ENCODE measurements around the gene DNAH1.
A peak's percentile ranks its signal among the peaks of the same experiment; 100 is the strongest.

The DNAH1 gene

DNA sequence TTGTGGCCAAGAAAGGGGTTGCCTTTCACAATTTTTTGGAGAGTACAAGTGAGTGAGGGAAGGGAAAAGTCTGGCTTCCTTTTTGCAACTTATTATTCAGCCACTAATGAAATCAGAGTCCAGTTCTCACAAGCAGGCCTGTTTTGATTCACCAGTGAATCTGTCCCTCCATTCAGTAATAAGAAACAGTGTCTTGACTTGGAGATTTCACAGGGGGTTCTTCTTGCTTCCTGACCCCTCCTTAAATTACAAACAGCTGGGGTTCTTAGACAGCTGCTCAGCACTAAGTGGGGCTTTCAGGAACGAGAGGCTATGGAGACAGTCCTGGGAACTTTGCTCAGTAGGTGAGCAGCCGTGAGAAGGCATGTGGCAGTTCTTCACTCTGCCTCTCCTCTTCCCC lies 104.3 kb downstream of the DNAH1 start:
- H3K27ac ChIP-seq = no peak overlapping the region
- TF ChIP-seq CTCF (conservative IDR thresholded peaks at IDR 0.05) = no peak

DNA sequence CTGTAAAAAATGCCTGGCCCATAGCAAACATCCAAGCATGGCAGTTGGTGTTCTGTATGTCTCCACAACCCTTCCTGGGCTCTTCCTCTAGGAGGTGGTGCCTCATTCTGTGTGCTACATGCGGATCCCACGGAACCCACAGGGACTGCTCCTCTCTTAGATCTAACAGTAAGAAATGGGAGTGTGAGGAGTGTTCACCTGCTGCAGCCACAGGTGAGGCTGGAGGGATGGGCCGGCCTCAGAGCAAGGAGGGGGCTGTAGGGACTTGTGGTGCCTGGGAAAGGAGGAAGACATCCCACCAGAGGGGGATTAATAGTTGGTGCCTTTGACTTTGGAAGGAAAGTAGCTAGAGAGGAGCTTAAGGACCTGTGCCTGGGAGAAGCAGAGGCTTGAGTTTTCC lies 106.5 kb downstream of the DNAH1 start:
- no peak for TF ChIP-seq CTCF (conservative IDR thresholded peaks at IDR 0.05)
- no peak overlapping the region for H3K27ac ChIP-seq

DNA sequence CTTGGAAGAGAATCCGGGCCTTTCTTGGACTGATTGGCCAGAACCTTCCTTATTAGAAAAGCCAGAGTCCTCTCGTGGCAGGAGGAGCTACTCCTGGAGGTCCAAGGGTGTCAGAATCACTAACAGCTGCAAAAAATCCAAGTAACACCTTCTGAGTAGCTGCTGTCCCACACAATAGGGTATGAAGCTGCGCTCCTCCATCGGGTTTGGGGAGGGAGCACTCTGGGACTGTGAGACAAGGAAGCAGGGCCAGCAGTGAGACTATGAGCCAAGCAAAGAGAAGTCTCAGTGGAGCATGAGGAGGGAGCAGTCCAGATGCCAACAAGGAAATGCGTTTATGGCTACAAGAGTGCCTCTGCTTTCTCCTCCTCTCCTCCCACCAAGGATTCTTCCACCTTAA lies 107.1 kb downstream of the DNAH1 start:
- TF ChIP-seq CTCF (conservative IDR thresholded peaks at IDR 0.05) = no peak
- no peak overlapping the region for H3K27ac ChIP-seq

DNA sequence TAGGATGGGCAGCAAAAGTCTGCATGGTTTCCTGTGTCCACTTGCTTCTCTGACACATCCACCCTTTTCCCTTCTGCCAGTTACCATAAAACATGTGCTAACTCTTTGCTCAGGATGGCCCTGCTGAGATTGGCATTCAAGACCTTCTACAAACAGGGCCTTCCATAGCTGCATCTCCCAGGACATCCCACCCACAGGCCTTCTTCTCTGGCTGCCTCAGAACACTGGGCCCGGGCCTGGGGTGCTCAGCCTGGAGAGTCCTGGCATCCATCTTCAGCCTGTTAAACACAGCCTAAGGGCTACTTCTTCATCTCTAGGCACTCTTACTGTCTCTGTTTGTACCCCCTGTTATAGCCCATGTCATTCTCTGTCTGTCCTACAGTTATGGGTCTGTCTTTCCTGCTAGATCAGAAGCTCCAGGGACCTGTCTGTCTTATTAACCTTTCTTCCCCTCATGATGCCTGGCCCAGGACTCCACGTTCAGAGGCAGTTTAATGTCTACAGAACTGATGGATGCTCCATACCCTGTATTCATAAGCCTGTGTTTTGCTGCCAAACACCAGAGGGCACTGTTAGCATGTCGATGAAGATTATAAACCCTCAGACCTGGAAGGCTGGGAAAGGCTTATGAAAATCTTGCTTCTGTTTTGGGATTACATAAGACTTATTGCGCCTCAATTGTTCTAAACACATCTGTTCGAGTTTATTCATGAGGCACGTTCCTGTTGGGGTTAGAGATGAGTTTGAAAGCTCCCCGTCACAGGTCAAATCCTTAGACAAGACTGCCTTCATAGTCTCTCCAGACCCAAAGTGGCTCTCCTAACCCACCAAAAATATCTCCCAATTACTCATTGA lies 112.3 kb downstream of the DNAH1 start:
- no peak overlapping the region for H3K27ac ChIP-seq
- peak; percentile 91 for TF ChIP-seq CTCF (conservative IDR thresholded peaks at IDR 0.05)

GRCh38 chr3:52429031-52429430 lies 112.9 kb downstream of the DNAH1 start:
- TF ChIP-seq CTCF (conservative IDR thresholded peaks at IDR 0.05) = no peak
- no peak overlapping the region for H3K27ac ChIP-seq

- TF ChIP-seq CTCF (conservative IDR thresholded peaks at IDR 0.05) = no peak
Measured at GRCh38 chr3:52429779-52430415, 113.8 kb downstream of the DNAH1 start.

DNA sequence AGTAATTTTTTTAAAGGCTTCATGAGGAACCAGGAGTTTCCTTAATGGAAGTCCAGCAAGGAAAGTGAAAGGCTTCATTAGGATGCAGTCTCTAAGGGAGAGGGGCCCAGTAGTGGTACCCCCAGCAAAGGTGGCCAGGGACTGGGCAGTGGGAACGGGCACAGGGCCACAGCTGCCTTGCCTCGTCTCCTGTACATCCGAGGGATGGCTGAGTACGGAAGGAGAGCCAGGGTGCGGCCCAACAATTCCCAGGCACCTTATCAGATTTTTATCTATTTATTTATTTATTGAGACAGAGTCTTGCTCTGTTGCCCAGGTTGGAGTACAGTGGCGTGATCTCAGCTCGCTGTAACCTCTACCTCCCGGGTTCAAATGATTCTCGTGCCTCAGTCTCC lies 114.3 kb downstream of the DNAH1 start:
- H3K27ac ChIP-seq = no peak overlapping the region
- no peak for TF ChIP-seq CTCF (conservative IDR thresholded peaks at IDR 0.05)

More at GRCh38 chr3:52429779-52430415, 113.8 kb downstream of the DNAH1 start:
- no peak overlapping the region for H3K27ac ChIP-seq
